Astrocyte of the cerebellum (primary cell): Measurements from ENCODE around the gene MRPL37.

ENCODE experiments used
- DNase-seq: peaks from one replicate; pipeline ENCODE4 v3.0.0-alpha.2; 2011; ENCODE audit warnings: low read depth
- H3K4me3 ChIP-seq: 2 replicates; pipeline ENCODE4 v1.5.1; 2011; ENCODE audit warnings: mild to moderate bottlenecking, low read depth, low read length, moderate library complexity
- CTCF ChIP-seq: IDR thresholded peaks from 2 replicates; pipeline ENCODE4 v1.5.1; 2012; ENCODE audit warnings: low read length, low read depth, moderate library complexity, mild to moderate bottlenecking; ENCODE audit errors: missing control alignments
- in situ Hi-C: cut with HindIII; loops from 2 replicates; pipeline ENCODE4 v1.10.0; 2017; ENCODE audit warnings: low sequenced_read_pairs

The MRPL37 gene

GRCh38 chr1:54157401-54157800, 42.6 kb upstream of the MRPL37 start:
- no peak for TF ChIP-seq CTCF
- in situ Hi-C loops, result no loop called here
- H3K4me3 ChIP-seq, result no peak overlapping the region
- DNase-seq, result no peak

- no peak overlapping the region for H3K4me3 ChIP-seq
- DNase-seq, result no peak
- no peak for TF ChIP-seq CTCF
- in situ Hi-C loops, result no loop called here
Observed at GRCh38 chr1:54158071-54158470, 41.9 kb upstream of the MRPL37 start.

- DNase-seq, result no peak
- in situ Hi-C loops, result no loop called here
Observed at GRCh38 chr1:54159733-54160316, 40.1 kb upstream of the MRPL37 start.

GRCh38 chr1:54160351-54160750, 39.6 kb upstream of the MRPL37 start:
- H3K4me3 ChIP-seq, result no peak overlapping the region
- in situ Hi-C loops, result no loop called here
- no peak for TF ChIP-seq CTCF
- DNase-seq, result no peak

More at GRCh38 chr1:54159733-54160316, 40.1 kb upstream of the MRPL37 start:
- H3K4me3 ChIP-seq, result no peak overlapping the region
- no peak for TF ChIP-seq CTCF

- TF ChIP-seq CTCF, result no peak
- in situ Hi-C loops, result no loop called here
- no peak for DNase-seq
- no peak overlapping the region for H3K4me3 ChIP-seq
Observed at GRCh38 chr1:54161495-54162168, 38.3 kb upstream of the MRPL37 start.

- in situ Hi-C loops, result no loop called here
- no peak for DNase-seq
- no peak overlapping the region for H3K4me3 ChIP-seq
- TF ChIP-seq CTCF, result no peak
Observed at GRCh38 chr1:54163051-54163450, 36.9 kb upstream of the MRPL37 start.
